Testis (tissue), 2 donors: ENCODE measurements around the gene PDGFRB.

Experiments used
- POLR2A ChIP-seq: fragments of 450-650 bp; IDR thresholded peaks from one replicate; pipeline ENCODE4 v1.6.1; 2017; ENCODE audit warnings: antibody characterized with exemption, mild to moderate bottlenecking, moderate library complexity
- TF ChIP-seq, protein P1 (sequence below), 3 experiments: fragments of 450-650 bp in 2 of 3; fragments of 200-600 bp in 1 of 3; sonication (generic) in 1 of 3; IDR thresholded peaks; one replicate each; pipeline ENCODE4 v1.5.1; 2016 to 2019; ENCODE audit warnings: antibody characterized with exemption in 3 of 3, mild to moderate bottlenecking in 2 of 3, moderate library complexity in 1 of 3

DNA sequence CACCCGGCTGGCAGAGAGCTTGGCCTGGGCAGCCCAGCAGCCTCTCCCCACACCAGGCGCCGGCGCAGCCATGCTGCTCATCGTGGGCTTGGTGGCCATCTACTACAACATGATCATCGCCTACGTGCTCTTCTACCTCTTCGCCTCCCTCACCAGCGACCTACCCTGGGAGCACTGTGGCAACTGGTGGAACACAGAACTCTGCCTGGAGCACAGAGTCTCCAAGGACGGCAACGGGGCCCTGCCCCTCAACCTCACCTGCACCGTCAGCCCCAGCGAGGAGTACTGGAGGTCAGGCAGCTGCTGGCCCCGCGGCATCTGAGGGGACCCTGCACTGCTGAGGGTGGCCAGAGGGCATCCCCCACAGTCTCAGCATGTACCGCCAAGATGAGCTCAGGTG, 41.3 kb upstream of the PDGFRB start:
- TF ChIP-seq, protein P1, sequence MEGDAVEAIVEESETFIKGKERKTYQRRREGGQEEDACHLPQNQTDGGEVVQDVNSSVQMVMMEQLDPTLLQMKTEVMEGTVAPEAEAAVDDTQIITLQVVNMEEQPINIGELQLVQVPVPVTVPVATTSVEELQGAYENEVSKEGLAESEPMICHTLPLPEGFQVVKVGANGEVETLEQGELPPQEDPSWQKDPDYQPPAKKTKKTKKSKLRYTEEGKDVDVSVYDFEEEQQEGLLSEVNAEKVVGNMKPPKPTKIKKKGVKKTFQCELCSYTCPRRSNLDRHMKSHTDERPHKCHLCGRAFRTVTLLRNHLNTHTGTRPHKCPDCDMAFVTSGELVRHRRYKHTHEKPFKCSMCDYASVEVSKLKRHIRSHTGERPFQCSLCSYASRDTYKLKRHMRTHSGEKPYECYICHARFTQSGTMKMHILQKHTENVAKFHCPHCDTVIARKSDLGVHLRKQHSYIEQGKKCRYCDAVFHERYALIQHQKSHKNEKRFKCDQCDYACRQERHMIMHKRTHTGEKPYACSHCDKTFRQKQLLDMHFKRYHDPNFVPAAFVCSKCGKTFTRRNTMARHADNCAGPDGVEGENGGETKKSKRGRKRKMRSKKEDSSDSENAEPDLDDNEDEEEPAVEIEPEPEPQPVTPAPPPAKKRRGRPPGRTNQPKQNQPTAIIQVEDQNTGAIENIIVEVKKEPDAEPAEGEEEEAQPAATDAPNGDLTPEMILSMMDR (IDR thresholded peaks at IDR 0.05): no peak
- no peak for TF ChIP-seq POLR2A
